ENCODE results near the gene CNOT6.

- TF ChIP-seq EZH2 (IDR thresholded peaks at IDR 0.05) (no peak), CTCF (IDR thresholded peaks at IDR 0.05) (no peak)
These were observed 132.6 kb downstream of the CNOT6 start for GRCh38 chr5:180626661-180627385.
